MCF 10A (cell line): ENCODE data around the gene WASL. TPM values are rescaled to one million over a fixed set of nuclear protein-coding genes. Genes with fewer than 3 reads are reported as not detected.

Source experiments
- BruUV-seq: library from RNA; stranded (reverse); fragments of 400-500 nt; replicated peaks from 2 replicates; lab custom pipeline; 2021; lab: Mats Ljungman, UMichigan
- CTCF ChIA-PET: fragments of 300-600 bp; sonication (Branson Sonifier 250); formaldehyde crosslinking; extraction: SDS; loops from one replicate; lab custom pipeline; 2021; ENCODE audit warnings: antibody characterized with exemption, inconsistent platforms; lab: Yijun Ruan, JAX
- POLR2A ChIA-PET: fragments of 300-600, 350-650 bp; sonication (Branson Sonifier 250); formaldehyde crosslinking; extraction: SDS; loops from one replicate; lab custom pipeline; 2020; ENCODE audit warnings: antibody characterized with exemption, inconsistent platforms; lab: Yijun Ruan, JAX
- DNase-seq: peaks from one replicate; pipeline ENCODE4 v3.0.0-alpha.2; 2018; ENCODE audit not compliant: unreplicated experiment
- H3K27ac Mint-ChIP-seq: one replicate; pipeline ENCODE4 v1.8.0; 2022; ENCODE audit warnings: mild to moderate bottlenecking, low read depth, mixed read lengths; ENCODE audit not compliant: unreplicated experiment
- H3K27me3 Mint-ChIP-seq: one replicate; pipeline ENCODE4 v1.8.0; 2022; ENCODE audit warnings: mixed read lengths; ENCODE audit not compliant: insufficient read depth, unreplicated experiment
- H3K36me3 Mint-ChIP-seq: one replicate; pipeline ENCODE4 v1.8.0; 2022; ENCODE audit warnings: mild to moderate bottlenecking, moderate library complexity, mixed read lengths; ENCODE audit not compliant: insufficient read depth, unreplicated experiment
- H3K4me1 Mint-ChIP-seq: one replicate; pipeline ENCODE4 v1.8.0; 2022; ENCODE audit warnings: mixed read lengths; ENCODE audit not compliant: insufficient read depth, unreplicated experiment
- H3K4me3 Mint-ChIP-seq: one replicate; pipeline ENCODE4 v1.8.0; 2022; ENCODE audit warnings: mild to moderate bottlenecking, moderate library complexity, mixed read lengths; ENCODE audit not compliant: unreplicated experiment
- H3K9me3 Mint-ChIP-seq: one replicate; pipeline ENCODE4 v1.8.0; 2022; ENCODE audit warnings: mixed read lengths; ENCODE audit not compliant: unreplicated experiment
- CTCF ChIP-seq: fragments of 200-600 bp; IDR thresholded peaks from one replicate; pipeline ENCODE4 v1.8.0; 2022; ENCODE audit warnings: antibody characterized with exemption, mild to moderate bottlenecking; ENCODE audit not compliant: unreplicated experiment
- intact Hi-C: fragments of 100-400 bp; cut with micrococcal nuclease; formaldehyde crosslinking; loops from 2 replicates; pipeline ENCODE4 v1.14.1; 2022
- total RNA-seq: library from RNA; stranded (reverse); gene quantifications from 2 replicates; pipeline ENCODE4 v1.2.3, GENCODE V29; 2022

Gene WASL
- total RNA-seq, 1 experiment from 2014 or later, result 34.7 TPM

- peaks cover 4% of the 10 kb centered on the region for H3K4me1 Mint-ChIP-seq
- intact Hi-C loops, result no loop called here
- ChIA-PET POLR2A (interaction anchor here (12.6 kb wide), 1 partner anchor 14 kb away, joined by 367 read pairs; the partner anchor contains the start of gene WASL), CTCF (interaction anchor here (0.6 kb wide), 1 partner anchor 903 kb away, joined by 3 read pairs; no protein-coding TSS in a partner anchor)
- no peaks in the 10 kb centered on the region for H3K27me3 Mint-ChIP-seq
- H3K4me3 Mint-ChIP-seq, result no peak overlapping the region
- no peak overlapping the region for H3K27ac Mint-ChIP-seq
- no peak for TF ChIP-seq CTCF
- no TSS peak for BruUV-seq
- H3K36me3 Mint-ChIP-seq, result peaks cover 6% of the 10 kb centered on the region
- H3K9me3 Mint-ChIP-seq, result peaks cover 8% of the 10 kb centered on the region
- DNase-seq, result no peak
Observed at GRCh38 chr7:123763191-123763661, 14.4 kb upstream of the WASL start.

DNA sequence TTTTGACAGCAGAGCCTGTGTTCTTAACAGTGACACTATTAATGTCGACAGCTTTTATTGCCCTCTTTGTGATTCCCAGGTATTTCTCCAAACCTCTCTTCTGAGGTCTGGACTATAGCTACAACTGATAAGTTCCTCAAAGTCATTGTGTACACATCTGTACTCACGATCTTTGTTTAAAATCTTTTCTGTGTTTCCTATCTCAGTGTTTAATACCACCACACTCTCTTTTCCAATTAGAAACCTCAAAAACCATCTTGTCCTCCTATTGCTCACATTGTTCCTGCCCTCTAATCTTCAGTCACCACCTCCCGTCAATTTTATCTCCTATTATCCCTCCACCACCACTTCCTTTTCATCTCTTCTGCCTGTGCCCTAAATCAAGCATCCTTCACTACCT lies 12.9 kb upstream of the WASL start:
- peaks cover 8% of the 10 kb centered on the region for H3K9me3 Mint-ChIP-seq
- ChIA-PET CTCF (no interaction called here), POLR2A (interaction anchor here (1.8 to 12.6 kb wide), 2 partner anchors 12 kb away, joined by 12 to 367 read pairs; partner anchors contain the start of gene WASL)
- peaks cover 15% of the 10 kb centered on the region for H3K4me1 Mint-ChIP-seq
- intact Hi-C loops, result no loop called here
- no peak overlapping the region for H3K4me3 Mint-ChIP-seq
- DNase-seq, result no peak
- BruUV-seq, result no TSS peak
- no peak overlapping the region for H3K27ac Mint-ChIP-seq
- H3K36me3 Mint-ChIP-seq, result peaks cover 6% of the 10 kb centered on the region
- TF ChIP-seq CTCF, result no peak
- no peaks in the 10 kb centered on the region for H3K27me3 Mint-ChIP-seq

GRCh38 chr7:123757095-123757494 lies 8.3 kb upstream of the WASL start:
- ChIA-PET CTCF (interaction anchor here (1.0 kb wide), 1 partner anchor 13 kb away, joined by 3 read pairs; no protein-coding TSS in a partner anchor), POLR2A (interaction anchor here (1.4 to 4.4 kb wide), 2 partner anchors 8 to 13 kb away, joined by 9 to 24 read pairs; partner anchors contain the start of gene WASL)
- Mint-ChIP-seq H3K36me3 (peaks cover 5% of the 10 kb centered on the region), H3K4me3 (no peak overlapping the region), H3K27me3 (no peaks in the 10 kb centered on the region), H3K27ac (no peak overlapping the region), H3K4me1 (peaks cover 23% of the 10 kb centered on the region), H3K9me3 (no peaks in the 10 kb centered on the region)
- intact Hi-C loops, result no loop called here
- DNase-seq, result peak; percentile 24
- no TSS peak for BruUV-seq
- TF ChIP-seq CTCF, result no peak

- no TSS peak for BruUV-seq
- ChIA-PET POLR2A (interaction anchor here (4.4 kb wide), 1 partner anchor 15 kb away, joined by 24 read pairs; no protein-coding TSS in a partner anchor), CTCF (interaction anchor here (0.6 to 2.0 kb wide), 5 partner anchors 15 to 110 kb away, joined by 3 to 7 read pairs (median 3); no protein-coding TSS in a partner anchor)
Observed at GRCh38 chr7:123755338-123755737, 6.5 kb upstream of the WASL start.

More at GRCh38 chr7:123755338-123755737, 6.5 kb upstream of the WASL start:
- H3K4me3 Mint-ChIP-seq, result no peak overlapping the region
- no peaks in the 10 kb centered on the region for H3K36me3 Mint-ChIP-seq
- no peak overlapping the region for H3K27ac Mint-ChIP-seq
- intact Hi-C loops, result no loop called here
- no peaks in the 10 kb centered on the region for H3K9me3 Mint-ChIP-seq
- H3K4me1 Mint-ChIP-seq, result peaks cover 31% of the 10 kb centered on the region
- no peak for DNase-seq
- TF ChIP-seq CTCF, result no peak
- H3K27me3 Mint-ChIP-seq, result no peaks in the 10 kb centered on the region
